HCT116 (cell line): Measurements from ENCODE around the gene IQSEC3. TPM values are rescaled to one million over a fixed set of nuclear protein-coding genes. Genes with fewer than 3 reads are reported as not detected.

Experiments
- ATAC-seq: fragments of 200-7000 bp; cut with Tn5 transposase; 2 replicates; pipeline ENCODE4 v1.9.1; 2020; ENCODE audit warnings: mild to moderate bottlenecking, moderate library complexity
- BruUV-seq: library from RNA; stranded (reverse); fragments of 400-500 nt; replicated peaks from 2 replicates; lab custom pipeline; 2021; lab: Mats Ljungman, UMichigan
- CTCF ChIA-PET: fragments of 300-600 bp; sonication (Branson Sonifier 250); formaldehyde crosslinking; loops from one replicate; lab custom pipeline; 2021; ENCODE audit warnings: antibody characterized with exemption; lab: Charles Lee
- POLR2A ChIA-PET: fragments of 300-600, 350-600 bp; sonication (Branson Sonifier 250); formaldehyde crosslinking; loops from one replicate; lab custom pipeline; 2021; ENCODE audit warnings: antibody characterized with exemption; lab: Charles Lee
- RAD21 ChIA-PET, 2 experiments: fragments of 300-600 bp; sonication (Branson Sonifier 250); formaldehyde crosslinking; loops; one replicate each; lab custom pipeline; 2023; ENCODE audit warnings: low total read pairs in 2 of 2; ENCODE audit not compliant: uncharacterized antibody in 2 of 2, unreplicated experiment in 2 of 2, low non-redundant PET in 1 of 2; lab: Charles Lee
- DNase-seq: peaks from one replicate; pipeline ENCODE4 v3.0.0-alpha.2; 2010; ENCODE audit warnings: low read depth, low spot score
- H2AFZ ChIP-seq: fragments of 200-600 bp; shearing (Covaris generic), sonication (generic); 2 replicates; pipeline ENCODE4 v1.6.1; 2017; ENCODE audit warnings: low read depth, mixed run types, mixed read lengths, antibody characterized with exemption, low read length; ENCODE audit not compliant: poor library complexity, severe bottlenecking
- H3K27ac ChIP-seq: 2 replicates; pipeline ENCODE4 v1.5.1; 2012; ENCODE audit warnings: low read depth, low read length
- H3K27me3 ChIP-seq: fragments of 200-600 bp; sonication (generic); 2 replicates; pipeline ENCODE4 v1.6.1; 2016; ENCODE audit warnings: mixed run types, low read length, mixed read lengths; ENCODE audit not compliant: insufficient read depth
- H3K36me3 ChIP-seq, 2 experiments: fragments of 200-500 bp in 1 of 2; fragments of 200-600 bp in 1 of 2; sonication (Bioruptor generic) in 1 of 2; sonication (generic) in 1 of 2; 2 replicates each; pipeline versions ENCODE4 v1.5.1 to v1.6.1; 2014 to 2016; ENCODE audit warnings: low read length in 2 of 2, inconsistent platforms in 1 of 2, mixed read lengths in 1 of 2, mixed run types in 1 of 2; ENCODE audit not compliant: insufficient read depth in 2 of 2, control insufficient read depth in 1 of 2
- H3K4me1 ChIP-seq, 2 experiments: fragments of 200-600 bp in 1 of 2; sonication (generic) in 1 of 2; 2 replicates each; pipeline versions ENCODE4 v1.5.1 to v1.6.1; 2012 to 2017; ENCODE audit warnings: low read length in 2 of 2, inconsistent platforms in 1 of 2, mild to moderate bottlenecking in 1 of 2, mixed read lengths in 1 of 2, mixed run types in 1 of 2, moderate library complexity in 1 of 2; ENCODE audit not compliant: insufficient read depth in 2 of 2, control insufficient read depth in 1 of 2
- H3K4me2 ChIP-seq: fragments of 200-600 bp; sonication (generic); 2 replicates; pipeline ENCODE4 v1.6.1; 2017; ENCODE audit warnings: mixed run types, low read length, mixed read lengths
- H3K4me3 ChIP-seq, 2 experiments: fragments of 200-600 bp in 1 of 2; sonication (generic) in 1 of 2; replicated peaks in 1 of 2; 2 replicates each; pipeline ENCODE4 v1.5.1; 2011 to 2016; ENCODE audit warnings: low read length in 2 of 2, control low read depth in 1 of 2, low read depth in 1 of 2, mild to moderate bottlenecking in 1 of 2, mixed read lengths in 1 of 2, mixed run types in 1 of 2
- H3K79me2 ChIP-seq: fragments of 200-600 bp; sonication (generic); 2 replicates; pipeline ENCODE4 v1.6.1; 2017; ENCODE audit warnings: mild to moderate bottlenecking, mixed run types, low read length, moderate library complexity, mixed read lengths; ENCODE audit not compliant: insufficient read depth
- H3K9ac ChIP-seq: fragments of 200-600 bp; sonication (generic); 2 replicates; pipeline ENCODE4 v1.6.1; 2016; ENCODE audit warnings: low read length, mixed read lengths
- H3K9me2 ChIP-seq: fragments of 200-600 bp; sonication (generic), shearing (Covaris generic); 2 replicates; pipeline ENCODE4 v1.6.1; 2017; ENCODE audit warnings: mixed run types, mild to moderate bottlenecking, moderate library complexity; ENCODE audit not compliant: insufficient read depth
- H3K9me3 ChIP-seq, 2 experiments: fragments of 200-500 bp in 1 of 2; fragments of 200-600 bp in 1 of 2; sonication (Bioruptor generic) in 1 of 2; sonication (generic) in 1 of 2; 2 replicates each; pipeline ENCODE4 v1.6.1; 2014 to 2017; ENCODE audit warnings: low read length in 2 of 2, mixed read lengths in 2 of 2, inconsistent platforms in 1 of 2, low read depth in 1 of 2, mild to moderate bottlenecking in 1 of 2, mixed run types in 1 of 2, moderate library complexity in 1 of 2; ENCODE audit not compliant: control insufficient read depth in 1 of 2, insufficient read depth in 1 of 2
- H4K20me1 ChIP-seq: fragments of 200-600 bp; sonication (generic), shearing (Covaris generic); 2 replicates; pipeline ENCODE4 v1.6.1; 2017; ENCODE audit warnings: mixed run types, mild to moderate bottlenecking, moderate library complexity; ENCODE audit not compliant: insufficient read depth
- EGR1 ChIP-seq: IDR thresholded peaks from 2 replicates; pipeline ENCODE4 v1.6.1; 2012; ENCODE audit warnings: low read depth
- ELF1 ChIP-seq: IDR thresholded peaks from 2 replicates; pipeline ENCODE4 v1.6.1; 2012; ENCODE audit warnings: low read depth, borderline replicate concordance
- POLR2A ChIP-seq: IDR thresholded peaks from 2 replicates; pipeline ENCODE4 v1.7.0; 2011; ENCODE audit warnings: borderline replicate concordance; ENCODE audit not compliant: insufficient read depth, insufficient read length; ENCODE audit errors: extremely low read depth
- RAD21 ChIP-seq: IDR thresholded peaks from 2 replicates; pipeline ENCODE4 v1.6.1; 2012; ENCODE audit warnings: low read depth, mild to moderate bottlenecking
- SRF ChIP-seq: IDR thresholded peaks from 2 replicates; pipeline ENCODE4 v1.6.1; 2012; ENCODE audit warnings: low read depth
- YY1 ChIP-seq: IDR thresholded peaks from 2 replicates; pipeline ENCODE4 v1.6.1; 2011; ENCODE audit warnings: low read length, low read depth, moderate library complexity, mild to moderate bottlenecking; ENCODE audit not compliant: insufficient replicate concordance; ENCODE audit errors: extremely low read depth
- intact Hi-C: fragments of 100-400 bp; cut with micrococcal nuclease; formaldehyde crosslinking; loops from 2 replicates; pipeline ENCODE4 v1.10.0; 2022
- total RNA-seq: library from RNA; stranded (reverse); gene quantifications from one replicate; pipeline ENCODE4 v1.2.1, GENCODE V29; 2021; ENCODE audit not compliant: unreplicated experiment
- TF ChIP-seq, protein P1 (sequence below): IDR thresholded peaks from 2 replicates; pipeline ENCODE4 v1.6.1; 2012
- TF ChIP-seq, protein P2 (sequence below): IDR thresholded peaks from 2 replicates; pipeline ENCODE4 v1.6.1; 2012

The IQSEC3 gene
- total RNA-seq, 1 experiment from 2014 or later = not detected

DNA sequence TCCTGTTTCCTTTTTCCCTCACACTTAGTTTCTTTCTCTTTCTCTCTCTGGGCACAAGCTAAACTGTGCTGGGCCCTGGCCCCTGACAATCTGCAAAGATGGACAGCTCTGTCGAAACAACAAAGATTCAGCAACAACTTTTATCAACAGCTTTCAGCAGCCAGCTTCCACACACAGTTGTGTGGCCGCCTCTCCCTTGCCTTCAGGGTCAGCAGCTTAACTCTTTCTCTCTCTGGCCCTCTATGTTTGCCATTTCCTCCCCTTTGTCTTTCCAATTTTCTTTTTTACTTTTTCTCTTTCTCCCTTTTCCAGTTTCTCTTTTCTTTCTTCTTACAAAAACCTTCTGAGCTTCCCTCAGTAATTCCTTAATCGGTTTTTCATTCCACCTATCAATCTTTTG is 43.3 kb downstream of the IQSEC3 start:
- Histone ChIP-seq H3K27me3 (no peaks in the 10 kb centered on the region), H3K9me3 (no peaks in the 10 kb centered on the region), H3K36me3 (no peaks in the 10 kb centered on the region), H3K9ac (no peak overlapping the region)
- RAD21 ChIA-PET = no interaction called here
- CTCF ChIA-PET = no interaction called here
- intact Hi-C loops = no loop called here
- no peak for TF ChIP-seq YY1
- no peak for TF ChIP-seq POLR2A
- TF ChIP-seq ELF1 = no peak
- no peak for TF ChIP-seq EGR1
- TF ChIP-seq, all 23 proteins: peak for 0
- H3K4me1 ChIP-seq = peaks cover 13 to 29% of the 10 kb centered on the region in 2 experiments
- H3K4me3 ChIP-seq = no peak overlapping the region
- no peak overlapping the region for H3K27ac ChIP-seq
- no peaks in the 10 kb centered on the region for H4K20me1 ChIP-seq
- no TSS peak for BruUV-seq
- no peak for ATAC-seq
- H3K79me2 ChIP-seq = no peaks in the 10 kb centered on the region
- POLR2A ChIA-PET = no interaction called here
- no peak overlapping the region for H2AFZ ChIP-seq
- no peak for DNase-seq
- no peaks in the 10 kb centered on the region for H3K9me2 ChIP-seq
- H3K4me2 ChIP-seq = no peak overlapping the region

DNA sequence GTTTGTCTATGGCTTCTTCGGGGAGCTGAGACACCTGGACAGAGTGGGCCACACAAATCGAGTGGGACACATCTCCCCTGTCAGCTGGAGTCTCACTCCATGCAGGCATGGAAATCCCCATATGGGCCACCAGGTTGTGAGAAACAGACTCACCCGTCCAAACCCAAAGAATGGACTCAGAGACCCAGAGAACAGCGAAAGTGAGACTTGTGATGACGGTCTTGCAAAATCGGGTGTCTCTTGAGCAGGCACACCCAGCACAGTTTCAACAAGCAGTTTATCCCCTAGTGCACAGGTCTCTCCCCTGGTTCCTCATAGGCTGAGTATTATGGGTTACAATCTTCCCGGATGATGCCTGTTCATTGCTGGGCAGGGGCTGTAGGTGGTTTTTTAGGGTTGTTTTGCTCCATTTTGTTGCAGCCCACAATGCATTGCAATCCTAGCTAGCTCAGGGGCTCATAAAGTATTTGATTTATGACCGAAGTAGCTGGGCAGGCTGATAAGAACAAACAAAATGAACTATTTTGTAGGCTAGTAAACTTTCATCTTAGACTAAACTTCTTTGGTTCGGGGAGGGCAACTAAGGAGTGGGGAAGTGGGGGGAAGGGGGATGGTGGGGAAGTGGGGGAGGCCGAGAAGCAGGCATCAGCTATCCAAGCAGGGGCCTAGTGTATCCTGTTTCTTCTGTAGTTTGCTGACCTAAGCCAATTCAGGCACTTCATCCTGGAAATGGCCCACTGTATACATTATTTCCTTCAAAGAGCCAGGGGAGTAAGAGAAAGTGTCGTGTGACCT is 45.3 kb downstream of the IQSEC3 start:
- Histone ChIP-seq H3K36me3 (no peaks in the 10 kb centered on the region), H3K4me2 (no peak overlapping the region), H3K4me1 (peaks cover 13 to 29% of the 10 kb centered on the region in 2 experiments), H3K4me3 (no peak overlapping the region), H3K79me2 (no peaks in the 10 kb centered on the region), H3K27ac (no peak overlapping the region), H3K27me3 (no peaks in the 10 kb centered on the region), H2AFZ (no peak overlapping the region), H4K20me1 (no peaks in the 10 kb centered on the region), H3K9me3 (no peaks in the 10 kb centered on the region), H3K9ac (no peak overlapping the region), H3K9me2 (no peaks in the 10 kb centered on the region)
- intact Hi-C loops = no loop called here
- no TSS peak for BruUV-seq
- POLR2A ChIA-PET = no interaction called here
- no peak for DNase-seq
- RAD21 ChIA-PET = no interaction called here
- CTCF ChIA-PET = no interaction called here
- ATAC-seq = no peak
- no peak for TF ChIP-seq POLR2A
- TF ChIP-seq, protein P1, sequence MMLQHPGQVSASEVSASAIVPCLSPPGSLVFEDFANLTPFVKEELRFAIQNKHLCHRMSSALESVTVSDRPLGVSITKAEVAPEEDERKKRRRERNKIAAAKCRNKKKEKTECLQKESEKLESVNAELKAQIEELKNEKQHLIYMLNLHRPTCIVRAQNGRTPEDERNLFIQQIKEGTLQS = no peak
- no peak for TF ChIP-seq SRF
- no peak for TF ChIP-seq RAD21
- TF ChIP-seq, protein P2, sequence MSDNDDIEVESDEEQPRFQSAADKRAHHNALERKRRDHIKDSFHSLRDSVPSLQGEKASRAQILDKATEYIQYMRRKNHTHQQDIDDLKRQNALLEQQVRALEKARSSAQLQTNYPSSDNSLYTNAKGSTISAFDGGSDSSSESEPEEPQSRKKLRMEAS = no peak
- TF ChIP-seq EGR1 = no peak
- TF ChIP-seq, all 23 proteins: peak for 0
